MM.1S (cell line): ENCODE data around the gene STX1A.

ENCODE experiments used
- EZH2 ChIP-seq: fragments of 300-600 bp; sonication (generic); optimal IDR thresholded peaks from 2 replicates; pipeline ENCODE3; 2017; ENCODE audit warnings: low read depth, mild to moderate bottlenecking, antibody characterized with exemption, low read length, mixed read lengths
- EZH2phosphoT487 ChIP-seq: fragments of 300-600 bp; sonication (generic); IDR thresholded peaks from 2 replicates; pipeline ENCODE4 v1.6.1; 2018; ENCODE audit warnings: antibody characterized with exemption, low read length

DNA sequence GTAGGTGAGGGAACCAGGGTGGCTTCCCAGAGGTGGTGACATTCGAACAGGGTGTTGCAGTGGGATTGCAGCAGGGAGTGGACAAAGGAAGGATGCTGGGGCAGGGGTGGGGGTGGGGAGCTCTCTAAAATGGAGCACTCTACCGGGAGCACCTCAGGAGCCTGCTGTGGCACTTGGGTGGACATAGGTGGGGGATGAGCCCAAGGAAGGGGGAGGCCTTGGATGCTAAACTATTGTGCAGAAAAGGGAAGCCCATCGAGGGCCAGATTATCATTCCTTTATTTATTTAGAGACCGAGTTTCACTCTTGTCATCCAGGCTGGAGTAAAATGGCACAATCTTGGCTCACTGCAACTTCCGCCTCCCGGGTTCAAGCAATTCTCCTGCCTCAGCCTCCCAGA lies 3.3 kb upstream of the STX1A start:
- TF ChIP-seq EZH2phosphoT487 (no peak), EZH2 (no peak)
